ENCODE results near the gene ESYT1.

GRCh38 chr12:56078427-56078826 is 49.6 kb upstream of the ESYT1 start:
- TF ChIP-seq CTCF (IDR thresholded peaks at IDR 0.05) = no peak
- no peak for TF ChIP-seq POLR2A (IDR thresholded peaks at IDR 0.05)

All from lower leg skin (tissue), 3 donors.